GM12878 (cell line): ENCODE data around the gene MAPRE3.

ENCODE experiments used
- EZH2 ChIP-seq: IDR thresholded peaks from 2 replicates; pipeline ENCODE4 v1.6.1; 2012; ENCODE audit warnings: low read depth, mild to moderate bottlenecking, control low read depth, inconsistent platforms, low read length, borderline replicate concordance; ENCODE audit not compliant: control insufficient read depth
- HDAC6 ChIP-seq: fragments of 200-600 bp; sonication (generic); IDR thresholded peaks from one replicate; pipeline ENCODE4 v1.8.0; 2017; ENCODE audit warnings: antibody characterized with exemption; ENCODE audit not compliant: unreplicated experiment
- POLR2A ChIP-seq: IDR thresholded peaks from 2 replicates; pipeline ENCODE4 v1.6.1; 2011; ENCODE audit warnings: low read depth, mild to moderate bottlenecking, low read length
- POLR2AphosphoS5 ChIP-seq: IDR thresholded peaks from 2 replicates; pipeline ENCODE4 v1.6.1; 2011; ENCODE audit warnings: mild to moderate bottlenecking, low read length, inconsistent platforms
- RCOR1 ChIP-seq: conservative IDR thresholded peaks from 2 replicates; pipeline ENCODE4 v1.6.1; 2012; ENCODE audit warnings: low read depth, low read length, improper control_type of control experiment

DNA sequence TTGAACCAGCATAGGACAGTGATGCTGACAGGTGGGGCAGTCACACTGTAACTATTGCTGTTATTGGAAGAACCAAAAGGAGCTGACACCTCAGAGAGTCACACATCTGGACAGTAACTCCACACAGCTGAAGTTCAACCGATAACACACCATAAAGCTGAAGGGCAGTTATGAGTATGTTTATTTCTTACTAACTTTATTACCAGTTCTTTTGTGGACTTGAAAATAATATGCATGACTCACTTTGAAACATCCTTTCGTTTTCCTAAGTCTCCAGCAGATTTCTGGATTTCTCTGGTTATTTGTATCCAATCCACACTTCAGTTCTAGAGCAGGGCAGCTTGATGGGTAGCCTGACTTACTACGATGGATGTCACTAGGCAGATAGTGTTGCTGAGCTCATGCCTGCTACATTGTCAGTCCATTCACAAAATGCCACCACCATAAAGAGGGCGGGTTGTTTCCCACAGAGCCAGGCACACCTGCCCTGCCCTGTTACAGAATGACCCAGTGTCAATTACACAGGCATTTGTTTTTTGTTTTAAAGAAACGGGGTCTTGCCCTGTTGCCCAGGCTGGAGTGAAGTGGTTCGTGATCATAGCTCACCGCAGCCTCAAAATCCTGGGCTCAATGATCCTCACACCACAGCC, 72.7 kb downstream of the MAPRE3 start:
- TF ChIP-seq POLR2AphosphoS5, result no peak
- no peak for TF ChIP-seq RCOR1
- no peak for TF ChIP-seq HDAC6
- TF ChIP-seq POLR2A, result peak; percentile 54; the same call in 1 of the 2 replicates
- no peak for TF ChIP-seq EZH2
